NCI-H524 treated with DMSO at 0.1 percent for 48 hours (cell line): ENCODE data around the gene CSMD2.
A peak's percentile ranks its signal among the peaks of the same experiment; 100 is the strongest.

Experiments
- DNase-seq: peaks from one replicate; lab custom pipeline; 2025; lab: John Stamatoyannopoulos, UW

Gene CSMD2

DNA sequence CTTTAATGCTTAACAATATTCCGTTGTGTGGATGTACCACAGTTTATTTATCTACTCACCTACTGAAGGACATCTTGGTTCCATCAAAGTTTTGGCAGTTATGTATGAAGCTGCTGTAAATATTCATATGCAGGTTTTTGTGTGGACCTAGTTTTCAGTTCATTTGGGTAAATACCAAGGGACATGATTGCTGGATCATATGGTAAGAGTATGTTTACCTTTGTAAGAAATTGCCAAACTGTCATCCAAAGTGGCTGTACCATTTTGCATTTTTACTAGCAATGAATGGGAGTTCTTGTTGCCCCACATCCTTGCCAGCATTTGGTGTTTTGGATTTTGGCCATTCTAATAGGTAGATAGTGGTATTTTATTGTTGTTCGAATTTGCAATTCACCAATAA lies 682.6 kb downstream of the CSMD2 start:
- no peak for DNase-seq

DNA sequence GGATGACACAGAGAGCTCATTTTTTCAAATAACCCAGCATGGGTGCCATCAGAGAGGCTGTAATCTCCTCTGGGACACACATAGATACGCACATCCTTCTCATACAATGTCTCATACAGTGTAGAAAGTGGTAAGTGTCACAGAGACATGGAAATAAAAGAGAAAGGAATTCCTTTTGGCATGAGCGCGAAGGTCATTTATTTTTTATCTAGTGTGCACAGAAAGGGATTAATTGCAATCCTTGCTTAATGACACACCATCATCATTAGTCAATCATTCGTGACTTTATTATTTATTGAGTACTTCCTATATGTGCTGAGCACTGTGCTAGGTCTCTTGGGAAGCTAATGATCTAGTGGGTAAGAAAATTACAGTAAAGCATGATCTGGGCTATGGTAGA lies 687.6 kb downstream of the CSMD2 start:
- no peak for DNase-seq

DNA sequence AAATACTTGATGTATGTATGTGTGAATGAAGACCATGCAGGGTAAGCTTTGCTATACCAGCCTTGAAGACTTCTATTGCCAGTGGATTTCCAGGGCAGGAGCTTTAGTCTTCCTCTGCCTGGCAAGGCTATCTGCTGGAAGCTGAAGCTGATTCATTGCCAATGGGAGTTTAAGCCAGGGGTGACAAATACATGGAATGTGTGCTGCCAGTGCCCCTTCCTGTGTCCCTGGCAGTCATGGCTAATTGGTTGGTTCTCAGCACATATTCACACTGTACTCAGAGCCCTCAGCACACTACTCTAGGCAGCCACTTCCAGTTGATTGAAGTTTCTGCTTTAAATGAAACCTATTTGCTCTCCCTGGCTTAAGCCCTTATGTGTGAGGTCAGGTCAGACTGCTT lies 691.1 kb downstream of the CSMD2 start:
- DNase-seq: no peak

DNA sequence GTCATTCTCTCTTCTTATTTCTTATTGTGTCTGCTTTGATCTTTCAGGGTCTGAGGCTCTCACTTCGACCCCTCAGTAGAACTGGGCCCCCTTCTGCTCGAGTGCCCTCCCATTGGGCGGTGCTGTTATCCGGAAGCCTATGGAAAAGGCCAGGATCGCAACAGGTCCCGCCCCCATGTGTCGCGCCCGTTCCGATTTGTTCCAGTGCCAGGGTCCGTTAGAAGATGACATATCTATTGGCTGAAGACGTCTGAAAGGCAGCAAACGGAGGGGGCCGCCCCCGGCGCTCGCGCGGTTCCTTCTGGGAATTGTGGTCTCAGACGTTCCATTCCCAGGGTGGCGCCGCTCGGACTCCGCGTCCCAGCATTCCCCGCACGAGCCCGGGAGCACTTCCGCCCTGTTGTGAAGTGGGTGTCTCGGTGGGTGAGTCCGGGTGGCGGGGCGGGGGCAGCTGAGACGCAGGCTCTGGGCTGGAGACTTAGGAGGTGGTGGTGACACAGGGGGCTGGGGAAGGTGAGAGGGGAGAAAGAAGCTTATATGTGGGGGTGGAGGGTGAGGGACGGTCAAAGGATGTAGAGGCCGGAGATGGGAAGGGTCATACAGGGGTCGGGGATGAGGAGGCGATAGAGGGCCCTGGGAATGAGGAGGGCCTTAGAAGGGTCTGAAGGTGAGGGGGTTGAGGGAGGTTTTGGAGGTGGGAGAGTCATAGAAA lies 692.6 kb downstream of the CSMD2 start, which contains the start of gene ZSCAN20:
Gene ZSCAN20 (plus strand): TSS at position 377 of the 712 bp plus-strand sequence. CDS start 6,644 bp downstream, outside the sequence.
- DNase-seq: peak; percentile 95

DNA sequence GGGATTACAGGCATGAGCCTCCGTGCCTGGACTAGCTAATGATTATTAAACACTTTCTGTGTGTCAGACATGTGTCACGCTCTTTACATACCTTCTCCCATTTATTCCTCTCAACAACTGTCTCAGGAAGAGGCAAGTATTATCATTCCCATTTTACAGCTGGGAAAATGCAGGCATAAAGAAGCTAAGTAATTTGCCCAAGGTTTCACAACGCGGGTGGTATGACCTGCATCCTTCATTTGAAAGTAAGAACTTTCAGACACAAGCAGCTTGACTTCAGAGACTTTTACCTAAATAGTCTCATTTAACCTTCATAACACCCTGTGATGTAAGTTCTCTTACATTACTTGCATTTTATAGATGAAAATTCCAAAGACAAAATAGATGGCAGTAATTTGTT lies 693.6 kb downstream of the CSMD2 start:
- no peak for DNase-seq

DNA sequence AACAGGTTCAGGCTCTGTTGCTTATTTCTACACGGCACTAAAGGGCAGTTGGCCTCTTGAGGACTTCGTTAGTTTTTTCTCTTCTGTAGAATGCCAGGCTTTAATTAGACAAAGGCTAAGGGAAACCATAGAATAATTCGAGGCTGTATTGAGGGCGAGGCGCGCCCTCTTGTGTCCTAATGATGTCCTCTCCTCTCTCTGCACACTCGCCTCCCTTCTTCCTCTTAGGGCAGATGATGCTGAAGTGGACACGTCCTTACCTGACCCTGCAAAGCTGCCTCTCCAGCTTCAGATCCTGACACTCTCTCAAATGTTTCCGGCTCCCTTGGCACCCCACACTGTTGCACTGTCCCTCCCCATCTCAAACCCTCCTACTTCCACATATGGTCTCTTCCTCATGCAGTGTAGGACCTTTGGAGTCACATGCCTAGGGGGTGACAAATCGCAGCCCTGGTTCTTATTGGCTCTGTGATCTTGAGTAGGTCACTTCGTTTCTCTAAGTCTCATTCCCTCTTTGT lies 694.5 kb downstream of the CSMD2 start:
- DNase-seq: peak; percentile 73

DNA sequence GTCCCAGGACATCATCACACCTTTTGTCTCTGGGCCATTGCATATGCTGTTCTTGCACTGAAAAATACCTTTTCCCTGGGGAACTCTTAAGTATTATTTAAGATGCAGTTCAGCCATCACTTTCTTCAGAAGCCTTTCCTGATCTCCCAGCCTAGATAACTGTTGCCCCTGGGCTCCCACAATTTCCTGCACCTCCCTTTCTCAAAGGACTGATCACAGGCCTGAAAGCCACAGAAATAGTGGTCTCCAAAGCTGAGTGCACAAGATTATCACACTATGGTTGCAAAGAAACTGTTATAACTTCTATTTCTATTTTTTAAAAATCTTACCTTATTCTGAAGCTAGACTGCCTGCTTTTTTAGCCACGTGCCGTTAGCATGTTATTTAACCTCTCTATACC lies 695.3 kb downstream of the CSMD2 start:
- DNase-seq: no peak

DNA sequence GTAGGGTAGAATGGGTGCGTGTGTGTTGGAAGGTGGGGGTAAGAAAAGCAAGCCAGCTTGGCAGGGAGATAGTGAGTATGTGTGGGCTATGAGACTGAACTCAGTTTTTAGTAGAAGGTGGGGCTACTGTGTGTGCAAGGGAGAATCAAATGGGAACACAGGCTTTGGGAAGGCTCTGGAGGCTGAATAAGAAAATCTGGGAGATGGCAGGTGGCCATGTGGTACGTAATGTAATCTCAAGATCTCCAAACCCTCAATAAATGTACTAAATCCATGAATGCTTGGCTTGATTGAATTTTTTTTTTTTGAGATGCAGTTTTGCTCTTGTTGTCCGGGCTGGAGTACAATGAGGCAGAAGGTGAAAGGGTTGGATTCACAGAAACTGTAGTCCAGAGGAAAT lies 696.1 kb downstream of the CSMD2 start:
- no peak for DNase-seq

DNA sequence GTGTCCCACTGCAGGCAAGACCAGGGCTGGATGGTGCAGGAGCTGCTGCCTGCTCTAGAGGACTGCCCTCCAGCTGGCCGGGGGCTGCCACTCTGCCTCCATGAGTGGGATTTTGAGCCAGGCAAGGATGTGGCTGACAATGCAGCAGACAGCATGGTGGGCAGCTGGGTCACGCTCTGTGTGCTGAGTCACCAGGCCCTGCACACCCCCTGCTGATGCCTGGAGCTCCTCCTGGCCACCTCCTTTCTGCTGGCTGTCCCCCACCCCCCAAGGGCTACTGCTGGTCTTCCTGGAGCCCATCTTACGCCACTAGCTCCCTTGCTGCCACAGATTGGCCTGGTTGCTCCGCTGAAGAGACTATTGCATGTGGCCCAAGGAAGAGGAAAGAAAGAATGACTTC lies 696.5 kb downstream of the CSMD2 start:
- DNase-seq: no peak

DNA sequence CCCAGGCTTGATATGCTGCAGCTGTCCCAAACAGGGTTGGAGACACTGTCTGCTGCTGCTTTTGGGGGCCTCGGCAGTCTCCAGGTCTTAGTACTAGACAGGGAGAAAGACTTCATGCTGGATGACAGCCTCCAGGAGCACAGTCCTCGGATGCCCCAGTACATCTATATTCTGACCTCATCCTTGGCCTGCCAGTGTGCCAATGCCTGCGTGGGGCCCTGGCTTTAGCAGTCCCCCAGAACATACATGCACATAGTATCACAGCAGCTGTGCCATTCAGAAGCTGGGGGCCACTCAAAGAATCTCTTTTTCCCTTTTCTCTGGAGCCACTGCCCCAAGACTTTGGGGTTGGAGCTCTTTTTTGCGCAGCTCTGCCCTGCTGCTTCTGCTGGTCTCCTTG lies 697.0 kb downstream of the CSMD2 start:
- no peak for DNase-seq

DNA sequence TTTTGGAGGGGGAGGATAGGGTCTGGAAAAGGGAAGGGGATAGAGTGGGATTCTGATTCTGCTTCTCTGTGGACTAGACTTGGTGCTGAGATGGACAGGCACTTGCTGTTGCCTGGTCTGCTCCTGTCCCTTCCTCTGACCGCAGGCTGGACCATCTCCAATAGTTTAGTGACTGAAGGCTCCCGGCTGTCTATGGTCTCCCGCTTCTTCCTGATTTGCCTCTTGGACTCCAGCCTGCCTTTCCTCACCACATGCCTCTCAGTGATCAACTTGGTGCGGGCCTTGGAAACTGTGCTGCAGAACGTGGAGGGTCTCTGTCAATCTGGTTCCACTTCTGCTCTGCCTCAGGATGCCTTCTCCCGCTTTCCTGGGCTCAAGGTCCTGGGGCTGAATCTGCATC lies 698.9 kb downstream of the CSMD2 start:
- DNase-seq: no peak

DNA sequence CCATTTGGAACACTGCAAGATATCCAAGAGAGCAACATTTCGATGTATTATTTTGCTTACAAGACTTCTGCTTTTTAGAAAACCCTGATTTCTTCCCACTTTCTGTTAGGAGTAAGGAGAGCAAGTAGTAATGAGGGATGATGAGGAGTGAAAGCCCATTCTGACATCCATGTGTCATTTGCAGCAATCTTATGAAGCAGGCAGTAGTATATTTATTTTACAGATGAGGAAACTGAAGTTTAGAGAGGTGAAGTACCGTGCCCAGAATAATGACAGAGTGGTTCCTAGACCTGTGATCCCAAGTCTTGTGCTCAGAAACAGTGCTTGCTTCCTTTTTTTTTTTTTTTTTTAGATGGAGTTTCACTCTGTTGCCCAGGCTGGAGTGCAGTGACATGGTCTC lies 699.7 kb downstream of the CSMD2 start:
- DNase-seq: no peak

DNA sequence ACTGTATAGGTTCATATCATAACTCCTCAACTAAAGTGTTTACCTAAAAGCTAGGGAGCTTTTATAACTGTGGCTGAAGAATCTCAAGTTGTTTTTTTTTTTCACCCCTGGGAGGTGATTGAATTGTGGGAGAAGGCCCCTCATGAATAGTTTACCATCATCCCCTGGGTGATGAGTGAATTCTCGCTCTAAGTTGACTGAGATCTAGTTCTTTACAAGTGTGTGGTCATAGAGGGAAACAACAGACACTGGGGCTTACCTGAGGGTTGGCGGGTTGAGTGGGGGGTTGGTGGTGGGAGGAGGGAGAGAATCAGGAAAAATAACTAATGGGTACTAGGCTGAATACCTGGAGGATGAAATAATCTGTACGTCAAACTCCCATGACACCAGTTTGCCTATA lies 700.5 kb downstream of the CSMD2 start:
- no peak for DNase-seq
